ENCODE data around the gene PRELID2.

DNA sequence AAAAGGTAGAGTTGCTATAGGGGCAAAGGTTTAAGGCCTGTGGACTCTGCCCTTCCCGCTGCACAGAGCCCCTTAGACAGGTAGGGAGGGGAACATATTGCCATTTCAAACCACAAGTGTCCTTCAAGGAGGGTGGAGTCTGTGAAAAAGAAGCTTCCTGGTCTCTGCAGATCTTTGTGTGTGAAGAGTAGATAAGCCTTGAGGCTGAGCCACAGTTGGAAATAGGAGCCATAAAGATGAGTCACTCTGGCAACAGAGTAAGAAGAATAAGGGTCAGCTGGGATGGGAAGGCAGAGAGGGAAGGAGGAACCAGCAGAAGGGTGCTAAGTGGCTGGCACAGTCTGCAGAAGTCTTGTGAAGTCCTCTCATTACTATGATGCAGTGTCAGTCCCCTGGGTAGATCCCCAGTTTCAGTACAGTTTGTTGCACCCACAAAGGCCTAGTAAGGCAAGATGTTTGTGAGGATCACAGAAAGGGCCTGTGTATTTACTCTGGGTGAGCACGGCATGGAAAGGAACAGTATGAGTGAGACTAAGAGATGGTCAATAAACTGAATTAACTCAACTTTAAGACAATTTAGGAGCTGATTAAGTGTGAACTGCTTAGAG, 19.6 kb upstream of the PRELID2 start:
- TF ChIP-seq, protein P1, sequence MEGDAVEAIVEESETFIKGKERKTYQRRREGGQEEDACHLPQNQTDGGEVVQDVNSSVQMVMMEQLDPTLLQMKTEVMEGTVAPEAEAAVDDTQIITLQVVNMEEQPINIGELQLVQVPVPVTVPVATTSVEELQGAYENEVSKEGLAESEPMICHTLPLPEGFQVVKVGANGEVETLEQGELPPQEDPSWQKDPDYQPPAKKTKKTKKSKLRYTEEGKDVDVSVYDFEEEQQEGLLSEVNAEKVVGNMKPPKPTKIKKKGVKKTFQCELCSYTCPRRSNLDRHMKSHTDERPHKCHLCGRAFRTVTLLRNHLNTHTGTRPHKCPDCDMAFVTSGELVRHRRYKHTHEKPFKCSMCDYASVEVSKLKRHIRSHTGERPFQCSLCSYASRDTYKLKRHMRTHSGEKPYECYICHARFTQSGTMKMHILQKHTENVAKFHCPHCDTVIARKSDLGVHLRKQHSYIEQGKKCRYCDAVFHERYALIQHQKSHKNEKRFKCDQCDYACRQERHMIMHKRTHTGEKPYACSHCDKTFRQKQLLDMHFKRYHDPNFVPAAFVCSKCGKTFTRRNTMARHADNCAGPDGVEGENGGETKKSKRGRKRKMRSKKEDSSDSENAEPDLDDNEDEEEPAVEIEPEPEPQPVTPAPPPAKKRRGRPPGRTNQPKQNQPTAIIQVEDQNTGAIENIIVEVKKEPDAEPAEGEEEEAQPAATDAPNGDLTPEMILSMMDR (IDR thresholded peaks at IDR 0.05; ENCODE audit: insufficient read depth, low read length, poor library complexity, severe bottlenecking) = no peak
- TF ChIP-seq EZH2phosphoT487 (conservative IDR thresholded peaks at IDR 0.05; ENCODE audit: low read length) = no peak

Measured in SU-DHL-6 (cell line).